ENCODE measurements around the gene C4orf50.
A peak's percentile ranks its signal among the peaks of the same experiment; 100 is the strongest.
"Not testable (repeated sequence)": the region's sequence is repeated elsewhere in the genome, so short reads cannot be mapped to it uniquely, and the experiment has no call there.

The C4orf50 gene

GRCh38 chr4:6017030-6017429 lies 1.2 kb downstream of the C4orf50 start:
- DNase-seq (ENCODE audit: low spot score) = no peak

GRCh38 chr4:6013564-6013963 lies 4.7 kb downstream of the C4orf50 start:
- DNase-seq (ENCODE audit: low spot score) = no peak

- no peak for DNase-seq (ENCODE audit: low spot score)
Observed at GRCh38 chr4:6012200-6012599, 6.0 kb downstream of the C4orf50 start.

GRCh38 chr4:6011686-6012085 lies 6.5 kb downstream of the C4orf50 start:
- DNase-seq (ENCODE audit: low spot score) = no peak

- DNase-seq (ENCODE audit: low spot score) = no peak
Observed at GRCh38 chr4:6011271-6011671, 7.0 kb downstream of the C4orf50 start.

GRCh38 chr4:6010789-6011188 lies 7.4 kb downstream of the C4orf50 start:
- DNase-seq (ENCODE audit: low spot score) = no peak

- DNase-seq (ENCODE audit: low spot score) = no peak
Observed at GRCh38 chr4:6009452-6009851, 8.8 kb downstream of the C4orf50 start.

GRCh38 chr4:6008766-6009385 lies 9.4 kb downstream of the C4orf50 start:
- DNase-seq (ENCODE audit: low spot score) = no peak

- DNase-seq (ENCODE audit: low spot score) = no peak
Observed at GRCh38 chr4:6008092-6008551, 10.1 kb downstream of the C4orf50 start.

- no peak for DNase-seq (ENCODE audit: low spot score)
Observed at GRCh38 chr4:6005175-6005574, 13.1 kb downstream of the C4orf50 start.

GRCh38 chr4:6003485-6003884 lies 14.7 kb downstream of the C4orf50 start:
- not testable (repeated sequence) for DNase-seq (ENCODE audit: low spot score)

GRCh38 chr4:6002926-6003325 lies 15.3 kb downstream of the C4orf50 start:
- DNase-seq (ENCODE audit: low spot score) = no peak

- no peak for DNase-seq (ENCODE audit: low spot score)
Observed at GRCh38 chr4:6002492-6002833, 15.8 kb downstream of the C4orf50 start.

GRCh38 chr4:6001680-6002491 lies 16.3 kb downstream of the C4orf50 start:
- DNase-seq (ENCODE audit: low spot score) = no peak

GRCh38 chr4:5999830-6000365 lies 18.3 kb downstream of the C4orf50 start:
- no peak for DNase-seq (ENCODE audit: low spot score)

GRCh38 chr4:5999356-5999755 lies 18.9 kb downstream of the C4orf50 start:
- DNase-seq (ENCODE audit: low spot score) = no peak

GRCh38 chr4:5998333-5998936 lies 19.8 kb downstream of the C4orf50 start:
- DNase-seq (ENCODE audit: low spot score) = peak; percentile 29

- no peak for DNase-seq (ENCODE audit: low spot score)
Observed at GRCh38 chr4:5996641-5997040, 21.6 kb downstream of the C4orf50 start.

- no peak for DNase-seq (ENCODE audit: low spot score)
Observed at GRCh38 chr4:5995901-5996623, 22.2 kb downstream of the C4orf50 start.

GRCh38 chr4:5993876-5994811 lies 24.1 kb downstream of the C4orf50 start:
- no peak for DNase-seq (ENCODE audit: low spot score)

- not testable (repeated sequence) for DNase-seq (ENCODE audit: low spot score)
Observed at GRCh38 chr4:5993346-5993745, 24.9 kb downstream of the C4orf50 start.
